CD4-positive, alpha-beta T cell treated with Interleukin-15 for 1 hour (primary cell): ENCODE results near the gene GSTO2.

ENCODE experiments used
- DNase-seq: peaks from one replicate; pipeline ENCODE4 v3.0.0-alpha.2; 2020

Gene GSTO2

GRCh38 chr10:104254493-104255310 lies 14.3 kb upstream of the GSTO2 start, which contains the start of gene GSTO1:
TSS of gene GSTO1 (plus strand) at chr10:104254892. CDS start at chr10:104254929, 37 bp downstream.
- DNase-seq: peak; percentile 75

GRCh38 chr10:104255311-104255981 lies 13.5 kb upstream of the GSTO2 start:
- no peak for DNase-seq

DNA sequence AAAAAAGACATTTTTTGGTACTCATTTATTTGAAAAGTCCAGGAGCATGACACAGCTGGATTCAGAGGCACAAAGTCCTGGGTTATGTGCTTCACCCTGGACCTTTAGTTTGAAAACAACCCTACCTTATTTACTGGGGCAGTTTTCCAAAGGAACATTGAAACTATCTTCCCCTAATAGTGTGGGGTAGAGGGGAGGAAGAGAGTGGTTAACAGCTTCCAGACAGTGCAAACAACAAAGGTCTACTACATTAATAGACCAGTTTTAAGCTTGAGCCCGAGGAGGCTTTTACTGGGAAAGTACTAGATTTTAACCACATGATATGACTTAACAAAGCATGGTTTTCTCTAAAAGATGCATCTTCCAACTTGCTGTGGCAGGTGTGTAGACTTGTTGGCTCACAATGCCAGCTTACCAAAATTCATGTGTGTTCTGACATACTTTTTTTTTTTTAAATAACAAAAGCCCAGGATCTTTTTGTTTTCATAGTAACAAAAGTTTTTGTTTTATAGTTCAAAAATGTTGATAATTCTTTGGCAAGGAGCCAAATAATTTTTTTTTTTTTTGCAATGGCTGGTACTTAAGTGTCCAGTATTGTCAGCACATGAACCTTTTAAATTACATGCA lies 12.5 kb upstream of the GSTO2 start:
- no peak for DNase-seq

DNA sequence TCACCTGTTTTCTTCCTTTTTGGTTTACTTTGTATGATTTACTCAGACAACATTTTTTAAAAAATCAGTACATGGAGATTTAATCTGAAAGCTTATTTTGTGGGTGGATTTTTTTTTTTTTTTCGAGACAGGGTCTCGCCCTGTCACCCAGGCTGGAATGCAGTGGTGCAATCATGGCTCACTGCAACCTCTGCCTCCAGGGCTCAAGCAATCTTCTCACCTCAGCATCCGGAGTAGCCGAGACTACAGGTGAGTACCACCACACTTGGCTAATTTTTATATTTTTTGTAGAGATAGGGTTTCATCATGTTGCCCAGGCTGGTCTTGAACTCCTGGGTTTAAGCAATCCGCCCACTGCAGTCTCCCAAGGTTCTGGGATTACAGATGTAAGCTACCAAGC lies 11.7 kb upstream of the GSTO2 start:
- no peak for DNase-seq

- DNase-seq: no peak
These were observed 10.8 kb upstream of the GSTO2 start for GRCh38 chr10:104258209-104258608.

GRCh38 chr10:104259456-104259855 lies 9.5 kb upstream of the GSTO2 start:
- DNase-seq: no peak

DNA sequence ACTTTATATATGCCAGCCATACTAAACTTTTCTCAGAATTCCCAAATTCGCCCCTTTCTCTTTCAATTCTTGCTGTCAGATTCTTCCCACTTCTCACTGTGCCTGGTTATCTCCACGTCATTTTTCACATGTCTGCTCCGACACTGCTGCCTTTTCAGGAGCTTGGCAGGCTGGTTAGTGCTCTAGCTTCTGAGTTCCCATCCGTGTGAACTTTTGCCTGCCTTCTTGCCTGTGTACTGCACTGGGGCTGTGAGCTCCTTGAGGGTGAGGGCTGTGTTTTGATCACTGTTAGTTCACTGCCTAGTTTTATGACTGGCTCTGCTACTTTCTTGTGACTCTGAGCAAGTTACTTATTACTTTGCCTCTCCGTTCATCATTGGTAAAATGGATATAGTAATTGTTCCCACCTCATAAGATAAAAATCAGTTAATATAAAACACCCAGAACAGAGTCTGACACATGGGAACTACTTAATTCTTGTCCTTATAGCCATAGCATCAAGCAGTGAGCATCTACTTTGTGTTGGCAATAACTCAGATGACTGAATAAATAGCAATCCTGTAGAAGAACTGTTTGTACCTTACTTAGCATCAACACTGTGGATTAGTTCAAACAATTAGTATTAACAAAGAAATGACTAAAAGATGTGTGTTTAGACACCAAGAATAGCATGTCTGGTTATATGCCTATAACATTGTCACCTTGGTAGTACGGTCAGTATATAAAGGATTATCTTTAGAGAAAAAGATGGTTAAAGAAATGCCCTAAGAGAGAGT lies 8.8 kb upstream of the GSTO2 start:
- no peak for DNase-seq

- DNase-seq: no peak
These were observed 8.2 kb upstream of the GSTO2 start for GRCh38 chr10:104260775-104261115.

- no peak for DNase-seq
These were observed 6.9 kb upstream of the GSTO2 start for GRCh38 chr10:104262055-104262454.

DNA sequence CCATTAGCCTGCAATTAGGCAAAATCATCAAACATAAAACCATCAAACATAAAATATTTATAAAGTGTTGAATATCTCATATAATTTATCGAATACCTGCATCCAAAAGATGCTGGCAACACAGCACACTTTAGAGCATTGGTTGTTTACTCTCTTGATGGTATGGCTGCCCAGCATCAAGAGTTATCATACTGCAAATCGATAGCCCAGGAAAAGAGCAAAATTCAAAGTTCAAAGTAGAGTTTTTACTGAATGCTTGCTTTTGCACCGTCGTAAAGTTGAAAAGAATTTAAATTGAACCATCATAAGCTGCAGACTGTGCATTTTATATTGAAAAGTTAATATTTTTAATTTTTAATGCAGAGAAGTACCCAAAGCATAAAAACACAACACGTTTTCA lies 4.2 kb upstream of the GSTO2 start:
- DNase-seq: no peak

GRCh38 chr10:104267721-104268404 lies 1.1 kb upstream of the GSTO2 start:
- DNase-seq: no peak

DNA sequence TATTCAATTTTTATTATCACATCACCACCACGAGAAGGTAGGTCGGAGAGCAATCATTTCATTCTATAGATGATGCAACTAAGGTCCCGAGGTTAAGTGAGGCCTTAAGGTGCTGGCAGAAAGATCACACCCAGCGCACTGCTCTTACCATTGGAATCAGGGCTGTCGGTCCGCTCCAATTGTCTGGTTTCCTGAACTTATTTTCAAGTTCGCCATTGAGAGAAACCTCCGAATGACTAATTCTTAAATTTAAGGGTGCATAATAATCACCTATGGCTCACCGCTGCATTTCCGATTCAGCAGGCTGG lies 625 bp upstream of the GSTO2 start:
- no peak for DNase-seq

DNA sequence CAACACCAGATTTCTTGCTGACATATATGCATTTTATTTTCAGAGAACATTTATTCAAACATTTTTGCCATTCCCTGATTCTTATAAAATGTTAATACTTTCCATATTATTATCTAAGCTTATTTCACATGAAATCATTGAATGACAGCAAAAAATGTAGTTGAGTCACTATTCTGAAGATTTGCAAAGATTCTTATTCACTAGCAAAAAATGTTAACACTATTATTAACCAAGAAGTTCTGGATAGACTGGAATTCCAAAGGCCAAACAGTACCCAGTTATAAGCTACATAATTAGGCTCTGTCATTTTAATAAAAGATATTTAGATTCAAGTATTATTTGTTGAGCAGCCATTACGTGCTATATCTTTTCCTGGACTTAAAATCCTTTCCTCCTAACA lies 4.3 kb downstream of the GSTO2 start:
- no peak for DNase-seq

DNA sequence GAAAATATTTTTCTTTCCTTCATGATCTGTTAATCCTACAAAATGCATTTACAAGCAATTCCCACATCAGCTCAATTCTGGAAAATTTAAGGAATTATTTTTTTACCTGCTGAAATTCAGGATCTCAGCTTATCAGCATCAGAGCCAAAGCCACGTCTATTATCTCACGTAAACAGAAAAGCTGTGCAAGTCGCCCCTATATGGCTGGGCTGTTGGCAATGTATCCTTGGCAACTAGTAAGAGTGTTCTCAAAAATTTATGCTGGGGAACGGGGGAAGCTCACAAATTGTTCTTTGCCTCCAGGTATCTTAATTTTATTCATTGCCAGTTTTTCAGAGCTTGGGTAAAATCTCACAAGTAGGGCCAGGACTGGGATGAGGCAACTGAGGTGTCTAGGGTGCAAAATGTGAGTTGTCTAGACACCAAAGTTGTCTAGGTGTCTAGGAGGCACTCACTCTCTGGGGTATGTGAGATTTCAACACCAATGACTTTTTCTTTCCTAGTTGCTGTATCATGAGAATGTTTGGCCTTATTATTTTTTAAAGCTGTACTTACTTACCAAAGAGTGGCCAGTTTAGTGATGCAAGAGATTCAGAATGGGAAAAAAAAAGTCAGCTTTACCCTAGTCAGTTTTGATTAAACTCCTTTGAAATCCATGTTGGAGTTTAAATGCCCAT lies 5.1 kb downstream of the GSTO2 start:
- DNase-seq: no peak

DNA sequence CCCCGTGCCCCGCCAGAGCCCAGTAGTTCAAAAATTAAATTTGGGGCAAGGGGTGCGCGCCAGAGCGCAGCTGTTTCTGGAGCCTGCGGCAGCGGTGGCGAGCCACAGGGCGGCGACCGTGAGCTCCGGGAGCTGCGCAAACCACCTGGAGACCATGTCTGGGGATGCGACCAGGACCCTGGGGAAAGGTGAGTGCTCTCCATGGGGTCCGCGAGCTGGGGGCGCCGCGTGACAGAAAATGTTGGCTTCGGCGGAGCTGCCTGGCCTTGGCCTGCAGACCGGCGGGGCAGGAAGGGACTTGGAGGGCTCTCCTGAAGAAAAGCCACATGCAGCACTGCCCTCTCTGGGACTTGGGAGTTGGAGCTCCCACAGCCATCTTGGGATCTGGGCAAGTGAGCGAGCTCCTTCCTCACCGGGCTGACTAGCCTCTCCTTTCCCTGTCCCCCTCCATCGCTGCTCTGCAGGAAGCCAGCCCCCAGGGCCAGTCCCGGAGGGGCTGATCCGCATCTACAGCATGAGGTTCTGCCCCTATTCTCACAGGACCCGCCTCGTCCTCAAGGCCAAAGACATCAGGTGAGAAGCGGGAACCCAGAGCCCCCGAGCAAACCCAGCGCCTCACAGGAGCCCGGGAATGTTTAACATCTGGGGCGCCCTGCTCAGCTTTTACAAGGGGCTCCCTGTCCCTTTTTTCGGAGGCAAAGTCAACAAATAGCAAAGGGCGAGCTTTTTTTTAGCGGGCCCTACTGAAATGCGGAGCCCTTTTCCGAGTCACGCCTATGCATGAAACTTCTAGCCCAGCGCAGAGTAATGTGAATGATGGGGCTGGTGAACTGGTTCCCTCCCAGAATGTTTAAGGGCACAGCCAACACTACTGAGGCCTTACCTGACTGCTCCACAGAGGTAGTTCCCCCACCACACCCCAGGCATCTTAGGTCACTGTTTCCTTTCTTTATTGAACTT lies 6.1 kb downstream of the GSTO2 start:
- peak; percentile 44 for DNase-seq

DNA sequence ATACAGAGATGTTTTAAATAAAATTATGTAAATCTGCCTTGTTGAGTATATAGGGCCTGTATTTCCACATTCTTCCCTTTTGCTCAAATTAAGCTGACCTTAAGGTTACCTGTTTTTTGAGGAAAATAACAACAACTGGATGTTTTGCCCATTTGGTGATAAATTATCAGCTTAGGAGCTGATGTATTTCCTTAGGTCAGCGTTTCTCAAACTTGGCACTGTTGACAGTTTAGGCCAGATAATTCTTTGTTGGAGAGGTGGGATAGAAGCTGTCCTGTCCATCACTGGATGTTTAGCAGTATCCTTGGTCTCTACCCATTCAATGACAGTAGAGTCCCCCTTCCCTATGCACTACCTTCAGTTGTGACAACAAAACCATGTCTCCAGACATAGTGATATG lies 7.2 kb downstream of the GSTO2 start:
- no peak for DNase-seq

DNA sequence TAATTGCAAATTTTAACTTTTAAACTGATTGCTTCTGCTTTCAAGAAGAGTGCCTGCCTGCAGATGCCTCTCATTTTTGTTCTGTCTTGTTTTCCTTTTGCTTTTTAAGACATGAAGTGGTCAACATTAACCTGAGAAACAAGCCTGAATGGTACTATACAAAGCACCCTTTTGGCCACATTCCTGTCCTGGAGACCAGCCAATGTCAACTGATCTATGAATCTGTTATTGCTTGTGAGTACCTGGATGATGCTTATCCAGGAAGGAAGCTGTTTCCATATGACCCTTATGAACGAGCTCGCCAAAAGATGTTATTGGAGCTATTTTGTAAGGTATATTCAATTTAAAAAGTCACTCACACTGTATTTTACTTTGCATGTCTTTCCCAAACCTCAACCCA lies 8.8 kb downstream of the GSTO2 start:
- DNase-seq: no peak

- no peak for DNase-seq
These were observed 10.7 kb downstream of the GSTO2 start for GRCh38 chr10:104279550-104280259.

DNA sequence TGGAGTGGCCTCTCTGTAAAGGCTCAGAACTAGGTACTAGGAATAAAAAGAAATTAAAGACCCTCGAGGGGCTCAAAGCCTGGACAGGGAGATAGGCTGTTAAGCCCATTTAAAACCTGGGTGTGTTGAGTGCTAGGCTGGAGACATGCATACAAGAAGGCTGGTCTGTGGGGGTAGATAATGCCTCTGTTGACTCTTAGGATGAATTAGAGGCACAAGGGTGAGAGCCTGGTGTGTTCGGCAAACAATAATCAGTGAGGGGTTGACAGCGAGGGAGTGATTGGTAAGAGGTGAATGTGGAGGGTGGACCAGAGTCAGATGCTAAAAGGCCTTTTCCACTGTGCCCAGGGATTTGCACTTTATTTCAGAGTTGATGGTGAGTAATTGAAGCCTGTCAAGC lies 12.7 kb downstream of the GSTO2 start:
- no peak for DNase-seq

GRCh38 chr10:104284846-104285245 lies 15.9 kb downstream of the GSTO2 start:
- no peak for DNase-seq
